HepG2 (cell line): ENCODE results near the gene DUOXA1. TPM values are rescaled to one million over a fixed set of nuclear protein-coding genes. Genes with fewer than 3 reads are reported as not detected.

Experiments
- NRL ChIP-seq: sonication (generic); formaldehyde crosslinking; IDR thresholded peaks from 2 replicates; pipeline ENCODE4 v1.5.0; 2020; ENCODE audit warnings: missing genetic modification reagents, mild to moderate bottlenecking, moderate library complexity, borderline replicate concordance
- PTBP1 ChIP-seq: fragments of 200-400 bp; formaldehyde crosslinking; IDR thresholded peaks from 2 replicates; pipeline ENCODE4 v1.6.1; 2018; ENCODE audit warnings: low read length, low read depth; ENCODE audit not compliant: poor library complexity, severe bottlenecking
- RERE ChIP-seq: IDR thresholded peaks from 2 replicates; pipeline ENCODE4 v1.6.1; 2016; ENCODE audit warnings: low read depth, missing genetic modification reagents, missing compliant biosample characterization
- ZFP36 ChIP-seq: fragments of 150-350 bp; IDR thresholded peaks from 2 replicates; pipeline ENCODE4 v1.6.1; 2018; ENCODE audit warnings: borderline replicate concordance, low read length, low read depth; ENCODE audit not compliant: partially characterized antibody
- ZNF326 ChIP-seq: sonication (generic); formaldehyde crosslinking; IDR thresholded peaks from 2 replicates; pipeline ENCODE4 v1.4.0; 2020; ENCODE audit warnings: missing genetic modification reagents, borderline replicate concordance
- ZNF513 ChIP-seq: sonication (generic); formaldehyde crosslinking; conservative IDR thresholded peaks from 2 replicates; pipeline ENCODE4 v1.5.0; 2020; ENCODE audit warnings: missing genetic modification reagents
- polyA plus RNA-seq, 8 experiments: library from polyadenylated mRNA; depleted of rRNA in 3 of 8; stranded (reverse) in 7 of 8; unstranded in 1 of 8; fragments of >200 nt; fragmentation: Illumina TruSeq in 4 of 8; extraction: Trizol in 4 of 8; gene quantifications; 2 replicates each; pipeline versions ENCODE4 v1.2.1 to v1.2.3, GENCODE V29; 2011 to 2016; ENCODE audit warnings: low read depth in 4 of 8, missing spikeins in 1 of 8, mixed read lengths in 1 of 8; ENCODE audit not compliant: insufficient read depth in 1 of 8
- total RNA-seq, 5 experiments: library from RNA; depleted of rRNA; stranded (reverse); fragments of >200 nt; fragmentation: Illumina TruSeq; extraction: Trizol; gene quantifications; 2 replicates each; pipeline ENCODE4 v1.2.3, GENCODE V29; 2016; ENCODE audit warnings: low read depth in 1 of 5
- TF ChIP-seq, protein P1 (sequence below): sonication (generic); formaldehyde crosslinking; IDR thresholded peaks from 2 replicates; pipeline ENCODE4 v1.8.0; 2022; ENCODE audit warnings: mild to moderate bottlenecking, missing genetic modification reagents, moderate library complexity
- TF ChIP-seq, protein P2 (sequence below): sonication (generic); formaldehyde crosslinking; IDR thresholded peaks from 2 replicates; pipeline ENCODE4 v1.5.0; 2020; ENCODE audit warnings: missing genetic modification reagents, mild to moderate bottlenecking, borderline replicate concordance

The DUOXA1 gene
- total and polyA plus RNA-seq, 2 of the 13 experiments (the other 11 are each of a cell fraction or from before 2014, with no cell fraction given) = not detected

GRCh38 chr15:45148076-45149059 lies 18.7 kb upstream of the DUOXA1 start (continued):
- no peak for TF ChIP-seq RERE (CRISPR knock-in tag)
- no peak for TF ChIP-seq ZNF326 (CRISPR knock-in tag)
- TF ChIP-seq PTBP1 = no peak
- no peak for TF ChIP-seq NRL (CRISPR knock-in tag)
- TF ChIP-seq, protein P1, sequence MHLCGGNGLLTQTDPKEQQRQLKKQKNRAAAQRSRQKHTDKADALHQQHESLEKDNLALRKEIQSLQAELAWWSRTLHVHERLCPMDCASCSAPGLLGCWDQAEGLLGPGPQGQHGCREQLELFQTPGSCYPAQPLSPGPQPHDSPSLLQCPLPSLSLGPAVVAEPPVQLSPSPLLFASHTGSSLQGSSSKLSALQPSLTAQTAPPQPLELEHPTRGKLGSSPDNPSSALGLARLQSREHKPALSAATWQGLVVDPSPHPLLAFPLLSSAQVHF (CRISPR knock-in tag) = no peak
- TF ChIP-seq ZNF513 (CRISPR knock-in tag) = no peak
- TF ChIP-seq, protein P2, sequence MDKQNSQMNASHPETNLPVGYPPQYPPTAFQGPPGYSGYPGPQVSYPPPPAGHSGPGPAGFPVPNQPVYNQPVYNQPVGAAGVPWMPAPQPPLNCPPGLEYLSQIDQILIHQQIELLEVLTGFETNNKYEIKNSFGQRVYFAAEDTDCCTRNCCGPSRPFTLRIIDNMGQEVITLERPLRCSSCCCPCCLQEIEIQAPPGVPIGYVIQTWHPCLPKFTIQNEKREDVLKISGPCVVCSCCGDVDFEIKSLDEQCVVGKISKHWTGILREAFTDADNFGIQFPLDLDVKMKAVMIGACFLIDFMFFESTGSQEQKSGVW (CRISPR knock-in tag) = no peak
- TF ChIP-seq ZFP36 = no peak
